AG10803 (cell line): ENCODE results near the gene GRAMD2A.

Experiments
- DNase-seq: peaks from one replicate; pipeline ENCODE4 v3.0.0; 2010; ENCODE audit warnings: low read depth
- H3K4me3 ChIP-seq: 2 replicates; pipeline ENCODE4 v1.5.1; 2011; ENCODE audit warnings: mild to moderate bottlenecking, low read length, control low read depth
- TF ChIP-seq, protein P1 (sequence below): conservative IDR thresholded peaks from 2 replicates; pipeline ENCODE4 v1.5.1; 2011; ENCODE audit warnings: mild to moderate bottlenecking, low read length, control low read depth, inconsistent platforms

The GRAMD2A gene

DNA sequence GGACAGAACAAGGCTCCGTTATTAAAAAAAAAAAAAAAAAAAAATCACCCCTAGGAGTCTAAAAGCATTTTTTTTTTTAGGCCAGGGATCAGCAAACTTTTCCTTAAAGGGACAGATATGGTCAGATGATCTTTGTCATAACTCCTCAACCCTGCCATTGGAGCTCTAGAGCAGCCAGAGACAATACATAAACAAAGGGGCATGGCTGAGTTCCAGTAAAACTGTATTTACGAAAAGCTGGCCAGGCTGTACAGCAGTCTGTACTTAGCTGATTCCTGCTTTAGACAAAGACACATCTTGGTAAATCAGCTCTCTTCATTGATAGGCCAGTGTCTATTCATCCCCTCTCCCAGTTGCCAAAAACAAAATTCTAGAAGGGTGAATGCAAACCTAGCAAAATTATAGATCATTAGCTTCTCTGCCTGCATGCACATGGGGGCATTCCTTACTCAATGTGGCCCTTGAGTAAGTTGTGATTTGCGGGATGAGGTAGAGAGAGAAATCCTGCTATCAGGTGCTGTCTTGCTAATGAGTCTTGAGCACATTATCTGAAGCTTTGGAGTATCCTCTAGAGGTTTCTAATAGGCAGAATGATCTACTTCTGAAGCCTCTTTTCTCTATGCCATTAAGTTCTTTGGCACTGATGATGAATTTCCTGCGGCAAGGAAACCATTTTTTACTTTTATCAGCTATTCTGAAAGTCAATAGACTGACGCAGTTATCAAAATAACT is 44.2 kb downstream of the GRAMD2A start:
- TF ChIP-seq, protein P1, sequence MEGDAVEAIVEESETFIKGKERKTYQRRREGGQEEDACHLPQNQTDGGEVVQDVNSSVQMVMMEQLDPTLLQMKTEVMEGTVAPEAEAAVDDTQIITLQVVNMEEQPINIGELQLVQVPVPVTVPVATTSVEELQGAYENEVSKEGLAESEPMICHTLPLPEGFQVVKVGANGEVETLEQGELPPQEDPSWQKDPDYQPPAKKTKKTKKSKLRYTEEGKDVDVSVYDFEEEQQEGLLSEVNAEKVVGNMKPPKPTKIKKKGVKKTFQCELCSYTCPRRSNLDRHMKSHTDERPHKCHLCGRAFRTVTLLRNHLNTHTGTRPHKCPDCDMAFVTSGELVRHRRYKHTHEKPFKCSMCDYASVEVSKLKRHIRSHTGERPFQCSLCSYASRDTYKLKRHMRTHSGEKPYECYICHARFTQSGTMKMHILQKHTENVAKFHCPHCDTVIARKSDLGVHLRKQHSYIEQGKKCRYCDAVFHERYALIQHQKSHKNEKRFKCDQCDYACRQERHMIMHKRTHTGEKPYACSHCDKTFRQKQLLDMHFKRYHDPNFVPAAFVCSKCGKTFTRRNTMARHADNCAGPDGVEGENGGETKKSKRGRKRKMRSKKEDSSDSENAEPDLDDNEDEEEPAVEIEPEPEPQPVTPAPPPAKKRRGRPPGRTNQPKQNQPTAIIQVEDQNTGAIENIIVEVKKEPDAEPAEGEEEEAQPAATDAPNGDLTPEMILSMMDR: no peak
- no peak overlapping the region for H3K4me3 ChIP-seq
- no peak for DNase-seq

DNA sequence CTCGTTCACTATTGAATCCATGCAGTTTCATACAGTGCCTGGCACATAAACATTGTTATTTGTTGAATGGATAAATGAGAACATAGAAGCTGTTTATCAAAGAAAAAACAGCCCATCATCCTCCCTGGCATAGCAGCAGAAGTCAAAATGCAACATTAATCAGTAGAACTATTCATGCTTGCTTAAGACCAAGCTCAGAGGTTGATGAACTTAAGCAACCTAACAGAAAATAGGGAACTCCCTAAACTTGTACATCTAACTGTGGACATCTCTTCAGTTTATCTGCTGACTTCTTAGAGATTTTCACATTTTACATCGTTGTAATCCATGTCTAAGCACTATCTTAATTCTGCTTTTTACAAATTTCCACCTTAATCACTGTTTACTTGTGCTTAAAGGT is 50.2 kb downstream of the GRAMD2A start:
- DNase-seq: no peak
- H3K4me3 ChIP-seq: no peak overlapping the region
- TF ChIP-seq, protein P1: no peak

DNA sequence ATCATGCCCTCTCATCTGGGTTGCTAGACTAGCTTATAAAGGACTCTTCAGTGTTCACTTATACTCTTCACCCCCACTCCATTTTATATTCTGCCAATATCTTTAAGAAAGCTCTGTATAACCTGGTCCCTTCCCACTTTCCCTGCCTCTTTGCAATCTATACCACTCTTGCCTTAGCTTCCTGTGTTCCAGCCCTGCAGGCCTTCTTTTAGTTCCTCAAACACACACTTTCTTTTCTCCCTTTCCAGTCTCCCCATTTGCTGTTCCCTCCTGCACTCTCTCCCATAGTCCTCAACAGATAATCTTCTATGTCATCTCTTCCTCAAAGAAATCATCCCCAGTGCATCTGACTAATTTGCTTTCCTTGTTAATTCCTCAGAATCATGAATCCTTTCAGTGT is 50.7 kb downstream of the GRAMD2A start:
- DNase-seq: no peak
- TF ChIP-seq, protein P1: no peak
- H3K4me3 ChIP-seq: no peak overlapping the region

DNA sequence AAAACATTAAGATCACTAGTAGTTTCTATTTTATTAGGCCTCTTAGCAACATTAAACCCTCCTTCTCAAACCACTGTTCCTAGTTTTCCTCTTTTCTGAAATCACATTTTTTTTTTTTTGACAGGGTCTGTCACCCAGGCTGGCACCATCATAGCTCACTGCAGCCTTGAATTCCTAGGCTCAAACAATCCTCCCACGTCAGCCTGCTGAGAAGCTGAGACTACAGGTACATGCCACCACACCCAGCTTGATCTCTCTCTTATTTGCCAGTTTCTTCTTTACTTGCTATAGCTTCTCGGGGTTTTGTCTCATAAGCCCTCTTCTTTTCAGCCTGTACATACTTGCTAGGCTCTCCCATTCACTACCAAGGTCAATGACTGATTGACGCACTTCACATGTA is 51.4 kb downstream of the GRAMD2A start:
- no peak overlapping the region for H3K4me3 ChIP-seq
- TF ChIP-seq, protein P1: no peak
- DNase-seq: no peak

DNA sequence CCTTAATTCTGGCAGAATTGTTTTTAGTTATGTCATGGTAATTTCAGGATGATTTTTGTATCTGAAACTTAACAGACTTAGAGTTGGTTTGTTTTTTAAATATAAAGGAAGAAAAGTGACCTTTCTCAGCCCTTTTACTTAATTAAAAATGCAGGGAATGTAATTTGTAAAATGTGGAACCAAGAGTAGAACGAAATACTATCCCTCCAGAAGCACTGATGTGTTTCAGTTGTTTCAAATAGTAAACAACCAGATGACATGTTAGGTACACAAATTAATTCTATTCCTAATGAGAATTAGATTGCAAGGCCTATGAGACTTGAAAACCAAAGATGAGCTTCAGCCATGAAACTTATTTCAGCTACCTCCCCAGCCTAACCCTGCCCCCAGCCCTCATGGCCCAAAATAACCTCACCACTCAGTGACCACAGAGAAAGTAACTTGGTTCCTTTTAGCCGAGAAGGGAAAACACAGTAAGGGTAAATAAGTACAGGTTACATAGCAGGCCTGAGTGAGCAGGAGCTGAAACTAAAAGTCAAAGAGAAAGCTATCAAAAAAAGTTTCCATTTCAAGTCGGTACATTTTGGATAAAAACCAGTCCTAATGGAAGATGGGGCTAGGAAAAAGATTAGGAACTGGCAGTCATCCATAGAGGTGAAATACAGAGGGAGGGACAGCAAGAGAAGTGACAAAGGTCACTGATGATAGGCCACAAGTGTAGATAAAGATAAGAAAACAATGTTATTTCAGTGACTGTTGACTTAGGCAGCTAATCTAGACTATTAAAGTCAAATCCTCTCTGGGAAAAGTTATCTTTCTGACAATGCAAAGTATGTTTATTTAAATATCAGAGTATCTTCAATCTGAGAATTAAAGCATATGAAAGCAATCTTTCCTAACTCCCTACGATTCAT is 56.2 kb downstream of the GRAMD2A start:
- DNase-seq: no peak
- H3K4me3 ChIP-seq: no peak overlapping the region
- TF ChIP-seq, protein P1: no peak

DNA sequence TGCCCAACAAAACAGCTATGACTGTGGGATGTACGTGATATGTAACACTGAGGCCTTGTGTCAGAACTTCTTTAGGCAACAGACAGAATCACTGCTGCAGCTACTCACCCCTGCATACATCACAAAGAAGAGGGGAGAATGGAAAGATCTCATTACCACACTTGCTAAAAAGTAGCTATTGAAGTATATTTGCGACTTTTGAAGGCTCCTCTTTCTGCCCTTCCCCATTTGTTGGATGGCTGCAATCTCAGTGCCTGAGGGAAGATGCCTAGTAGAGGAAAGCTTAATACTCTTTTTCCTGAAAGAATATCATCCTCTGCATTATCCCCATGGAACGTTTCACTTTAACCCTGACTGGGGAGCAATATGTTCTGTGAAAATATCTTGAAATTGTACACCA is 57.5 kb downstream of the GRAMD2A start:
- no peak overlapping the region for H3K4me3 ChIP-seq
- DNase-seq: no peak
- TF ChIP-seq, protein P1: no peak

DNA sequence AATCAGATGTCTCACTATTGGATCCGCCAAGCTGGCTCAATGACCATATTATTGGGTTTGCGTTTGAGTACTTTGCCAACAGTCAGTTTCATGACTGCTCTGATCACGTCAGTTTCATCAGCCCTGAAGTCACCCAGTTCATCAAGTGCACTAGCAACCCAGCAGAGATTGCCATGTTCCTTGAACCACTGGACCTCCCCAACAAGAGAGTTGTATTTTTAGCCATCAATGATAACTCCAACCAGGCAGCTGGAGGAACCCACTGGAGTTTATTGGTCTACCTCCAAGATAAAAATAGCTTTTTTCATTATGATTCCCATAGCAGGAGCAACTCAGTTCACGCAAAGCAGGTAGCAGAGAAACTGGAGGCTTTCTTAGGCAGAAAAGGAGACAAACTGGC is 57.9 kb downstream of the GRAMD2A start:
- no peak for DNase-seq
- TF ChIP-seq, protein P1: no peak
- H3K4me3 ChIP-seq: no peak overlapping the region
